Right lung (tissue), 10 donors: ENCODE measurements around the gene CPNE4. TPM values are rescaled to one million over a fixed set of nuclear protein-coding genes. Genes with fewer than 3 reads are reported as not detected.
"Not testable (repeated sequence)": the region's sequence is repeated elsewhere in the genome, so short reads cannot be mapped to it uniquely, and the experiment has no call there.

ENCODE experiments used
- DNase-seq, 2 donors: peaks; one replicate each; pipeline ENCODE4 v3.0.0-alpha.2; 2013
- long read RNA-seq, 8 donors: transcript quantifications; one replicate each; lab custom pipeline, GENCODE V29; 2026
- polyA plus RNA-seq, 5 donors: library from polyadenylated mRNA; unstranded; fragments of 120-200 nt; gene quantifications; one replicate each; pipeline versions ENCODE4 v1.2.1 to v1.2.3, GENCODE V29; 2013; ENCODE audit warnings: inconsistent platforms in 1 of 5, low replicate concordance in 1 of 5; ENCODE audit not compliant: insufficient read length in 5 of 5, insufficient read depth in 1 of 5

CPNE4 gene
- 1 to 10 TPM in 2 of 5 donors, under 1 TPM in 3; 0.38 to 1.5 (median 0.76) TPM for polyA plus RNA-seq
- long read RNA-seq, donor 1, result 0 reads
- long read RNA-seq, donor 2, result 0 reads
- long read RNA-seq, donor 3, result 0 reads
- long read RNA-seq, donor 4, full-length matches to known transcripts, result 1 of 1 reads
- long read RNA-seq, donor 4, partial matches to known transcripts, result 0 of 1 reads
- long read RNA-seq, donor 4, other reads (novel, unspliced or antisense), result 0 of 1 reads
- long read RNA-seq, donor 5, result 0 reads
- long read RNA-seq, donor 6, result 0 reads
- long read RNA-seq, donor 7, result 0 reads
- long read RNA-seq, donor 8, result 0 reads

GRCh38 chr3:132034486-132035464, at the start of gene CPNE4:
Gene CPNE4 (minus strand): TSS chr3:132035014.
- DNase-seq, result peak; percentile 61 to 71

GRCh38 chr3:132083583-132084279, 48.9 kb upstream of the CPNE4 start:
- no peak for DNase-seq

DNA sequence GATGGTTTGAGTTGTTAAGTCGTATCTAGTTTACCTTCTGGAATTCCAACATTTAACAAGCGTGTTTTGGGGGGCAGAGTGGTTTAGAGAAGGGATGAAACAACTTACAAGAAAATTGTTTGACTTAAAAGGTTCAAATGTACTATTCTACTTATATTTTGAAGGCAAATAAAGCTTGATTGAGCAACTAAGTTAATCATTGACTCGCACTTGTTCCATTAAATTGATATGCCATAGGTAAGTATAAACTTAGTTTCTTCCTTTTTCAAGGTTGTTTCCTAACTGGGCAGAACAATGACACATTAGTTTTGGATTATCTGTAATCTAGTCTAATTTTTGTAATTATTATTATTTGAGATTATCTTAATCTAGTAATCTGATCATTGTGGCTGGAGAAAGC, 48.3 kb upstream of the CPNE4 start:
- no peak for DNase-seq

GRCh38 chr3:132079147-132079546, 44.3 kb upstream of the CPNE4 start:
- DNase-seq, result no peak

DNA sequence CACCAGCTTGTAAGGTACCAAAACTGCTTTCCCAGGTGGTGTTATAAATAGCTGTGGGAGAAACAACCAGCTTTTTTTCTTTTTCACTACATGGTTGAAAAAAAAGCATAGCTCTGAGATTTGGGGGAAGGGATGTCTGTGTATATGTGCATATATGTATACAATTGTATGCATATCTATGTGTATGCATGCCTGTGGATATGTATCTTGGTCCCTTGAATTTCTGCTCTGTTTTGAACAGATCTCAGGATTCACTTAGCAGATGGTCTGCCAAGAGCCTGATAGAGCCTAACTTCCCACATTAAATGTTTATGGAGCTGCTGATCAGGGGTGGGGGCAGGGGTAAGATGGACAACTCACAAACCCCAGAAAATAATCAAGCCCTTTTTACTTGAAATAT, 39.0 kb upstream of the CPNE4 start:
- no peak for DNase-seq

DNA sequence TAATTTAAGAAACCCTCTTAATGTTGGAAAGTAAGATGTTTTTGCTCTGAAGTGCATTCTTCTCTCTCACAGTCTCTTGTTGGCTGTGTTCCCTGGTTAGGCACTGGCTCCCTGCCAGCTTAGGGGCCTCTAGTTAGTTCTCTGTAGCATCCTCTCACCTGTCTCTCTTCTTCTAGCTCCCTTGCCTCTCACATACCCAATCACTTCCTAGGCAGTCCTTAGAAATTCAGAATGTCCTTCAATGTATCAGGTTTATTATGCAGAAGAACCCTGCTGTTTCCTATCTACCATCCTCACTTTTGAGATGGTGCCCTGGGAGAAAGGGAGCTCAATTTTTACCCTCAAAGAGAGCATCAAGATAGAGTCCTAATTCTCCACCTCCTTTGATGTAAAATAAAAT, 36.2 kb upstream of the CPNE4 start:
- DNase-seq, result no peak

DNA sequence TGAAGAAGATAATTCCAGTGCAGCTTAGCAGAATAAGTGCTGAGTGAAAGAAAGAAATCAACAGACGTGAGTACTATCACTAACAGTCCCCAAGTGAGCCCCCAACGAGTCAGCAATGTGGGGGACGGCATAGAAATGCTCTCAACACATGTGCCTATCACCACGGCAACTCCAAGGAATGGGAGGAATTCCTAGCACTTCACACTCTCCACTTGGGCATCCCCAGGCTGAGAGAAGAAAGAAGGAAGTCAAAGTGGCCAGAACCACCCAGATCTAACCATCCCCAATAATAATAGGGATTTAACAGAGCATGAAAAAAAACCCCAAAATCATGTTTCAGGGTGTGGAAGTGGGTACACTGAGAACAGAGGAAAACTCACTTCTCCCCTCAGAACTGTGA, 29.3 kb upstream of the CPNE4 start:
- no peak for DNase-seq

DNA sequence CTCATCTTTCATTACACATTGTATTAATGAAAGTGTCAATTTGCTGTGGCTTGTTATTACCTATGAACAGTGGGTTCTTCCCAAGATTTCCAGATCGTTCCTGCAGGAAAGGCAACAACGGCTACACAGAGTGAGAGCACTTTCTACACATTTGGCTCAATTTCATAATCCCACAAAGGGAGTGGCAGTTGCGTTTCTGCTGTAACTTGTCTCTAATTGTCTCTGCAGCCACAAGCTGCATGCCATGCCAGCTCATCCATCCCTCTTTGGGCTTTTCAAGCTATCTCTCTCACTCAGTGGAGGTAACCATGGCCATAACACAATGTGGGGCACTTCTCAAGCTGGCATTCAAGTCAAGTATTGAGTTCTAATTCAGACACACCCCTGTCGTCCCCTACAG, 27.7 kb upstream of the CPNE4 start:
- no peak for DNase-seq

- DNase-seq, result no peak
These were observed 21.1 kb upstream of the CPNE4 start for GRCh38 chr3:132055872-132056271.

DNA sequence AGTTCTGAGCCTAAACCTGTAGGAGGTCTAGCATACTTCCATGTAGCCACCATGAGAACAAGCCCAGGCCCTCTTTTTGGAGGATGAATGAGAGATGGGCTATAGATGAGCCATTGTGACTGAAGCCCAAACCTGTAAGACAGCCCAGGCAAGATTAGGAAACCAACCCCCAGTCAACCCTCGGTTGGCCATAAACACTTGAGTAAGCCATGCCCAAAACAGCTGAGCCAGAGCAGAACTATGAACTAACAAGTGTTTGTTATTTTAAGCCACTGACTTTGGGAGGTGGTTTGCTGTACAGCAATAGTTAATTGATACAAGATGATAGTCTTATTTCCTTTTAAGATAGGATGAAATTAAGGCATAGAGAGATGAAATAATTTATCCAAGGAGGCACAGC, 12.4 kb upstream of the CPNE4 start:
- DNase-seq, result no peak

DNA sequence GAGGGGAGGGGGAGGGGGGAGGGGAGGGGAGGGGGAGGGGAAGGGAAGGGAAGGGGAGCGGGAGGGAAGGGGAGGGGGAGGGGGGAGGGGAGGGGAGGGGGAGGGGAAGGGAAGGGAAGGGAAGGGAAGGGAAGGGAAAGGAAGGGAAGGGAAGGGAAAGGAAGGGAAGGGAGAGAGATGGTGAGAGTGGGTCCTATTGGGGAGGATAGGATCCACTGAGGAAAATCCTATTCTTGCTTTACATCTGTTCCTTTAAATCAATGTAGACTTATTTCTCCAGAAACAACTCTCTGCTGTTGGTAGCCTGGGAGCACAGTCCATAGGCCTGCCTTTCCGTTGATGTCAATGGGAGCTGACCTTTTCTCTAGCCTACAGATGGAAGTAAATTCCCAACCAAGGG, 10.1 kb upstream of the CPNE4 start:
- not testable (repeated sequence) for DNase-seq

GRCh38 chr3:132042681-132043080, 7.9 kb upstream of the CPNE4 start:
- DNase-seq, result no peak

DNA sequence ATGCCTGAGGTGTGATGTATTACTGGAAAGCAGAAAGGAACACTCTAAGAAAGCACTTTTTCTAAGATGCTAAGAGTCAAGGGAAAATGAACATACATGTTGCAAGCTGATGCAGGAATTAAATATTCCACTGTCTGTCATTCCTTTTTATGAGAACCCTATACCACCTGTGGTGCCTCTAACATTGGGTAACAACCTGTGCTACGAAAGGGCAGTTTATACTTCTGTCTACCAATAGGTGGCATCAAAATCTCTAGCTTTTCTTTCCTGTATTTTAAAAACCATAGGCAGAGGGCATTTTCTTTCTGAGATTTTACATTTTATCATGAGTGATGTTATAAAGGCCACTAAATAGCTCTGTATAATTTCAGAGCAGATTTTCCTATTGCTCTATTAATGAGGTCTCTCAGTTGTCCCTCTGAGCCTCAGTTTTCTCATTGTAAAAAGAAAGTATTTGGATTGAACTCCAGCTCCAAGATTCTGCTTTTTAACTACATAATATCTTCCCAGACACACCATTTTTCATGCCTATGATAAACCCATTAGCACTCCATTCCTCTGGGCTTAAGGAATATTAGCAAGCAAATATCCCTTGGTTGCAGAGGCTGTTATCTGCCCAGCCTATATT, 3.5 kb upstream of the CPNE4 start:
- DNase-seq, result no peak

DNA sequence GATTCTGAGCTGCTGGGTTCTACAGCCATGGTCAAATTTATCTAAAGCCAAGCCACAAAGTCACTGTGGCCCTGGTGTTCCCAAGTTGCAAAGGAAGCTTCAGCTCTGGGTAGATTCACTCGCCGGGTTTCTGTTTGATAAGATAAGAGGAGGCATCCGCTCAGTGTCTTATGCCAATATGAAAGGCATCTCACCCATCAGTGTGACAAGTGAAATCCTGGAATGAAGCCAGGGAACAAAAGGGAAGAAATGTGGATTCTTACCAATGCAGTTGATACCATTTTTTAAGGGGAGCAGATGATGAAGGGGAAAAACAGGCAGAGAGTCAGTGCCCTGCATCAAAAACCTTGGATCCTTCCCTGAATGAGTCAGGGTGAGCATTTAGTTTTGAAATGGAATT, 2.8 kb upstream of the CPNE4 start:
- DNase-seq, result no peak

DNA sequence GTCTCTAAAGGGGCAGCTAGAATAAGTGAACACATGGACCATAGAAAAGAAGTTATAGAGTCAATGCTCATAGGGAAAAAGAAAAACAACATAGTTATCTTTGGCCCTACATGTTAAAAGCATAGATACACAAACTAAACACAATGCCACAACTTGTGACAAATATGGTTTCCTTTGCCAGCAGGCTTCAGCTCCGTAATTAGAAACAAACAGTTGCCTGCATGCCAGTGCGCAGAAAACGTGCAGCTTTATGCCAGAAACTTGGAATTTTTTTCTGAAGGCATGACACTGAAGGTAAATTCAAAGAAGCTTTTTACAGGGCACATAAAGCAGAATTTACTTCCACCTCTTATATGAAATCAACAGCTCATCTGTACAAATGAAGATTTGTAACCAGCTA, 2.2 kb upstream of the CPNE4 start:
- no peak for DNase-seq

DNA sequence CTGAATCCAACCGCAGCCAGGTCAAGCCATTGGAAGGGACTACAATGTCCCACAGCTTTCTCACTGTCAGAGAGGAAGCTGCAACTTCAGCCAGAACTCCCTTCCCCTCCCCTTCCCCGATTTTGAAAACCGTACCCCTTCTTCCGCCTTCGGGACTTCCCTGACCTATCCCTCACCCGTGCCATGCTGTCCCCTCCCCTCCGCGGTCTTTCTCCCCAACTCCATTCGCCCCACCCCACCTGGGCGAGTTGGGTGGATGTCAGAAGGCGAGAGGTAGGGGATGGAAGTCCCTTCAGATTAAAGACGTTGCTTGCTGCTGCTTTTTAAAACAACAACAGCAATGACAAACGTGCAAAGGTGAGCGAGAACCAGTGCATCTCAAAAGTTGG, 723 bp downstream of the CPNE4 start:
- DNase-seq, result no peak

GRCh38 chr3:132033471-132033870, 1.3 kb downstream of the CPNE4 start:
- no peak for DNase-seq

- DNase-seq, result no peak
These were observed 1.9 kb downstream of the CPNE4 start for GRCh38 chr3:132032959-132033358.

- peak; percentile 42 to 53 for DNase-seq
These were observed 5.5 kb downstream of the CPNE4 start for GRCh38 chr3:132029182-132029902.

GRCh38 chr3:132022914-132023313, 11.9 kb downstream of the CPNE4 start:
- DNase-seq, result no peak

- no peak for DNase-seq
These were observed 14.8 kb downstream of the CPNE4 start for GRCh38 chr3:132020058-132020457.
